NCI-H2196 treated with DMSO at 0.1 percent for 48 hours (cell line): ENCODE results near the gene EPS8L3.

Experiments
- DNase-seq: peaks from one replicate; lab custom pipeline; 2025; ENCODE audit not compliant: unreplicated experiment; lab: John Stamatoyannopoulos, UW

The EPS8L3 gene

DNA sequence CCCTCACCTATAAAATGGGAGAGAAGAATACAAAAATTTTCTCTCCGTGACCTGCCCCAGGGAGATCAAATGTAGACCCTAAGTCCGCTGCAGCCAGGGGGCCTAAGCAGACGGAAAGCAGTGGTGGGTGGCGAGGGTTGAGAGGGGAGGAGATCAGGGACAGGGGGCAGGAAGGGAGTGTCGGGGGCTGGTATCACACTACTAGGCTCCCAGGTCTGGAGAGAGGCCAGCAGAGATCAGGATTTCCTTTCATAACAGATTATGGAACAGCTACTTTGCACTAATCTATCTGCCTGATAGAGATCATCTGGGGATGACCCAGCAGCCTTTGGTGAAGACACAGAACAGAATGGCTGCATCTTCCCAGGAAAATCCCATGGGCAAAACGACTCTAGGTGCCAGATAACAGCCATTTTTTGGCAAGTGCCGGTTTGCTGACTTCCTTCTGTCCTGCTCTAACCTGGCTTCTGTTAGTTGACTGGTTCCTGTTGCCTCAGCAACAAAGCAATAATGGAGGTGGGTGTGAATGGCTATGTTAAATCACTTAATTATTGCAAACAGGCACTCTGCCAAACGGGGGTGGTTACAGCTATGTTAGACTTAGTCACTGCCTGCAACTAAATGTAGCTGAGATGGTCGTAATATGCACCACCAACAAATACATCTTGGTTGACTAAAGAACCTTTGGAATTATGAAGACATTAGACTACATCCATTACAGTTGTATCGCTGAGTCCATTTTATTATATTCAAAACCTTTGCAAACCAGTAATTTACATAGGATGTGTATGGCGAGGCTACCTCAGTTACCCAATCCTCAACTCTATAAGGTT, 30.0 kb upstream of the EPS8L3 start:
- peak; percentile 68 for DNase-seq

DNA sequence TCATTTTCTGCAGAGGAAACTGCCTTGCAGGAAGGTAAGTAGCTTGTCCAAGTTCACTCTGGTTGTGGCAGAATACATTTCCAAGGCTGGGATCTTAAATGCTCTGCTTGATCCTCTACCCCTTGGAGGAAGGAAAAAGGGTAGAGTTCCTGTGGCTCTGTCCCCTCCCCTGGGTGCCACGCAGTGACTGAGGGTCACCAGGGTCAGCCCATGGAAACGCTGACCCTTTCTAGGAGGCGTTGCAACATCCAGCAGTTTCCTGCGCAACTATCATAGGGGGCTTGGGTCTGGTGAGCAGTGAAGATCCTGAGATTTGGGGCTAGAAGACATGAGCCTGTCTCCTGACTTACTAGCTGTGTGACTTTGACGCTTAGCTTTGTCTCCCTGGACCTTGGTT, 29.4 kb upstream of the EPS8L3 start:
- DNase-seq: no peak

DNA sequence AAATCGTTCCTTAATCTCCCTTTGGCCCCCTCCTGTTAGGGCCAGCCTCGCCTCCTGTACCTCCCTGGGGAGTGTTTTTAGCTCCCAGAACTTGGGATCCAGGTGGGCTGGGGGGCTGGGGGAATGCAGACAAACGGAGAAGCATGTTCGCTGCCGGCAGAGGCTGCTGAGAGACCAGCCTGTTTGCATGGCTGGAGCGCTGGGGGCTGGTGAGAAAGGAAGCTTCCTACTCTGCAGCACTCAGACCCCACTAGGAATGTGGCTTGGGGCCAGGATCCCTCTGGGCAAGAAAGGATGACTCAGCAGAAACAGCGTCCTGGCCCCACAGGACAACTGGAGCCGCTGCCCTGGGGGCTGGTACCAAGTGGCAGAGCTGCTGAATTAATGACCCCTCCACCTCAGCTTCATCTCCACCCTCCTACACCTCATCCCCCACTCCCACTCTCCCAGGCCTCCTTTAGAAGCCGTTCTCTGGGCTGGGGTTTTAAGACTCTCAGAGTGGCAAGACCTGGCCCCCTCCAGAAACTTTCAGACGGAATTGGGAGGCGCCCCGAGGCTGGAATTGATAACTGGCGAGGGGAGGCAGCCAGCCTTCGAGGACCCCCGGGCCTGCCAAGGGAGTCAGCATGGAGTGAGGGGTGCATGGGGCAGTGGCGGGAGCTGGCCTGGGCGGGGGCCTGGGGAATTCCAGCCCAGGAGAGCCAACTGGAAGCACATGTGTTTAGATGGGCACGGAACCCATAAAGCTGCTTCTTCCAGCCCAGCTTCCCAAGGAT, 28.5 kb upstream of the EPS8L3 start:
- DNase-seq: no peak

DNA sequence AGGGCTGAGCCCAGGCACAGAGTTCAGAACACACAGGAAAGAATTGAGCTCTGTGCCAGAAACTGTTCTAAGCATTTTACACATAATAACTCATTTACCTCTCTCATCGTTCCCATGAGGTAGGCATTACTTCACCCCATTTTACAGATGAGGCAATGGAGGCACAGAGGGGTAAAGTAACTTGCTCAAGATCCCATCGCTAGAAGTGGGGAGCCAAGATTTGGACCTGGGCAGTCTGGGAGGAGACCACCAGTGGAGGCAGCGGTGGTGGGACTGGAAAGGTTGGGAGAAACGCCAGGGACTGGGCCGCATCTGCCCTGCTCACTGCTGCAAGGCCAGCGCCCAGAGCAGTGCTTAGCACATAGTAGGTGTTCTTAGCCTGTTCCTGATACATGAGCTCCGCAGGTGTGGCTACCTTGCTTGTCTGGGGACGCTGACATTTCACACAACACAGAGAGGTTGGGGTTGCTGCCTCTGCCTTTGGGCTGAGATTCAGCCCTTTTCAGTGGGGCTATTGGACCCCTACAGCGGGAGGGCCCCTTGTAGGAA, 27.8 kb upstream of the EPS8L3 start:
- no peak for DNase-seq

DNA sequence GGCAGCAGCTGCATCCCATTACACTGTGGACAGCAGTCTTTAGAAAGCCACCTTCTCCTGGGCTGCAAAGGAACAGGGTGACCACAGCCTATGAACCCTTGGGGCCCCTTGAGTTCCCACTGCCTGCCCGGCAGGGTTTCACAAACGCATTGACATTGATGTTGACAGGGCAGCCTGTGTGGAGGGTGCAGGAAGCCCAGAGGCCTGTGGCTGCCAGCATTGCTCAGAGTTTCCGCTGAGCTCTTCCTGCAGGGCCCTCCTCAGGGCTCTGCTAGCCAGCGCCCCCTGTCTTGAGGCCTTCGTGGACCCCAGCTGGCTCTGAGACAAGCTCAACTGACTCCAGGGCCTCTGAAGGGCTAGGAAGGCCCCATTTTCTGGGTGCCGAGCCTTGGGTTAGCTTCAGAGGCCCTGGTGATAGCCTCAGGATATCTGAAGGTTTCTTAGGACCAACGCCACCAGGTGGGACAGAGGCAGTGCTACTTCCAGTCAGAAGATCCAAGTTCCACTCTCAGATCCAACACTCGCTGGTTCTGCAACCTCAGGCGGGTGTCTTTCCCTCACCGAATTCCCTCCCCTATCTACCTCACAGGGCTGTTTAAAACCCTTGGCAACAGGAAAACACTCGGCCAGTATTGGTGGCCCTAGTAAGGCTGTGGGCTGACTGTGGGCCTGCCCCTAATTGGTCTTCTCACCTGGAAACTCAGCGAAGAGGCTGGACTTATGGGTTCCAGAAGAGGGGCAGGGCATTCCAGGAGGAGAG, 27.2 kb upstream of the EPS8L3 start:
- no peak for DNase-seq

DNA sequence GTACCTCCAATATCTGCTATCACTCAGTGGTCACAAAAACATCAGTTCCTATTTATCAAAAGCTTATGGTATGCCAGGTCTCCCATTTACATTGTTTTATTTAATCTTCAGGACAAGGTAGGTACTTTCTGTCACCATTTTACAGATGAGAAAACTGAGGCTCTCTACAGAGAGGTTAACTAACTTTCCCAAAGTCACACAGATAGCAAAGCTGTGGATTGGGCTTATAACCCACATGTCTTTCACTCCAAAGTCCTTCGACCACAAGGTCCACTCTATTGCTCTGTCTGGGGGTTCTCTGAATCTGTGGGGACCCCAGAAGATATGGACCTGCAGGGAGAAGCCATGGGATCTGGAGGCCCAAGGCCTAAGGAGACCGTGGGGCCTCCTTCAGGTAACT, 26.6 kb upstream of the EPS8L3 start:
- no peak for DNase-seq

DNA sequence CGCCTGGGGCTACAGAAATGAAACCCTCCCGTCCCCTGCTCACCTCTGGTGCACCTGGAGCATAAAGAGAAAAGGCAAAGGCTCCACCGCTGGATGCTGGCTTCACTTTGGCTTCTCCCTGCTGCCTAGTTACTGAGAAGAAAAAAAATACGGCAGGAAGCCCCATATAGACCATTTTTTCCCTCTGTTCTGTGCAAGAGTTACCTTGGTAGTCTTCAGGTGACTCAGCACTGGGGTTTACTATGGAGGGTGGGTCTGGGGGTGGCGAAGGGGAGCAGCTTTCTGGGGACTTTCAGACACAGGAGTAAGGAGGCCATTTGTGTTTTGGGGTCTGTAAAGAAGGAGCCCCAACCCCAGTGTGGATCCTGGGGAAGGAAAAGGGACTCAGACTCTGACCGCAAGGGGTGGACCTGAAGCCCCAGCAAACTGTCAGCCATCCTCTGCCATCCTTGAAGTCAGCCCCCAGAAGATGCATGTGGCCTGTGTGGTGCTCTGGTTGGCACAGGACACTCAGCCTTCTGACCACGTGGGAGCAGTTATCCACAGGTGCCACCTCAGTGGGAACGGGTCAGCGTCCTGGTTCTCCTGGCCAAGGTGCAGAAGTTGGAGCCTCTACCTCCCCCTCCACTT, 25.9 kb upstream of the EPS8L3 start:
- DNase-seq: no peak

DNA sequence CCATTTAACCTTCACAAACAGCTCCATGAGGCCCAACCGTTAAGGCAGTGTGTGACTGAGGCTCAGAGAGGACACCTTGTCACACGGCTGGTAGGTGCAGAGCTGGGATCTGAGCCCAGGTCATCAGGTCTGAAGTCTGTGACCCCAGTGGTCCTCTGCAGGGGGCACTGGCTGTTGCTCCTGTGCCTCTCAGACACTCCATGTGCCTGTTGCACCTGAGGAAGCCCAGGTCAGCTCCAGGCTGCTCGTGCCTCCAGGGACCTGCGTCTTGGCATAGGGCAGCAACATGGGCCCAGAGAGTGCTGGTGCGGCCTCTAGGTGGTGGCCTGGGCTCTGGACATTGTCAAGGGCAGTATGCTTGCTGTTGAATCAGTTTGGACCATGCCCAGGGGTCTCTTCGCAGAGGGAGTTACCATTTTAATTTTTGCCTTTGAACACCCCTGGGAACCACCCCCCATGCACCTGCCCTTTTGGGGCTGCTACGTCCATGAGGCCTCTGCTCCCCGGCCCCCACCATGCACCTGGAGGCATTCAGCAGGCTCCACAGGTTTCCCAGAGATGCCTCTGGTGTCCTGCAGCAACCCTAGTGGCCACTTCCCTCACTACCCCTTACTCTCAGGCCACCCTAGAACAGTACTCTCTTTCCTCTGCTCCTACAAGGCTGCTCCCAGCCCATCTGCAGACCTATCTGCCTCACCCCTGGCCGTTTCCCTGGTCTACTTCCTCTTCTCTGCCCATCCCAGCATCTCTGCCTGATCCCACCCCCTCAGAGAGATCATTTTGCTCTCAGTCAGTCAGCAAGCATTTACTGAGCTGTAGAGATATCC, 25.2 kb upstream of the EPS8L3 start:
- DNase-seq: no peak

- no peak for DNase-seq
Measured at GRCh38 chr1:109787845-109788601, 24.3 kb upstream of the EPS8L3 start.

DNA sequence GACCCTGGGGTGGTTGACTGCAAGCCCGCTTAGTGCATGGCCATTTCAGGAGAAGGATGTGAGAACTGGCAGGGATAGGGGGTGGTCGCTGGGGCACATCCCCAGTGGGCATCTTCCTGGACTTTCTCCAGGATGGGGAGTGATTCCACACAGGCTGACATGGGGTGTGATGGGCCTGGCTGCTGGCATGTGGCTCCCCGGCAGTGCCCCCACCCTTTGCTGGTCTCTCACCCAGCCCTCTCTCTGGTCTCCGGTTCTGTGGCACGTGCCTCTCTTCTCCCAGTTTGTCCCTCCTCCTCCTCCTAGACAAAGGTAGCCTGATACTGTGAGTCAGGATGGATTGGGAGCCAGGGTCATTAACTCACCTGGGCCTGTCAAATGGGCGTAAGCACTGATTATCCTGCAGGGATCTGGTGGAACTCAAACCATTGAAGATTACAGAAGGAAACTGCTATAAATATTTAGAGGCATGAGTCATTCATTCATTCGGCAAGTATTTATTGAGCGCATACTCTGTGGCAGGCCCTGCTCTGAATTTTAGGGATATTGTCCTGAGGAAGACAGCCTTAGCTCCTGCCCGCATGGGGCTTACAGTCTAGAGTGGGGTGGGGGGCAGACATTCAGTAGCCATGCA, 23.6 kb upstream of the EPS8L3 start:
- DNase-seq: no peak

DNA sequence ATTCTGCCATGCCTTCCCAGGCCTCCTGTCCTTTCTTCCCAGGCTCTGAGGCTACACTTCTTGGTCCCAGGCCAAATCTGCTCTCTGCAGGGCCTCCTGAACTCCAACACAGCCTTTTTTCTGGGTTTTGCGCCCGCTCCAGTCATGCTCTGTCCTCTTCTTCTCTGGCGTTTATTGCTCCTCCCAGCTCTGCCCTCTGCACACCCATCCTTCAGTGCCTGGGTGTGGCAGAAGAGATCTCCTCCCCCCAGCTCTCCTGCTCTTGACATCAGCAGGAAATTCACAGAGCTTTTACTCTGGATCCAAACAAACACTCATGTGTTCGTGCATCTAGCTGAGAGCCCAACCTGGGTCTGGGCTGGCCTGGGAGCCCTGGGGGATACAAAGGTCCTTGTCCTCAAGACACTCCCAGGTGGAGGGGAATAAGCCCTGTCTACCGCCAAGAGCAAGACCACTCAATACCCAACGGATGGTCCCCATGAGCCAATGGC, 22.9 kb upstream of the EPS8L3 start:
- no peak for DNase-seq

GRCh38 chr1:109786112-109786480, 22.4 kb upstream of the EPS8L3 start:
- no peak for DNase-seq

- no peak for DNase-seq
Measured at GRCh38 chr1:109785446-109786111, 21.9 kb upstream of the EPS8L3 start.

DNA sequence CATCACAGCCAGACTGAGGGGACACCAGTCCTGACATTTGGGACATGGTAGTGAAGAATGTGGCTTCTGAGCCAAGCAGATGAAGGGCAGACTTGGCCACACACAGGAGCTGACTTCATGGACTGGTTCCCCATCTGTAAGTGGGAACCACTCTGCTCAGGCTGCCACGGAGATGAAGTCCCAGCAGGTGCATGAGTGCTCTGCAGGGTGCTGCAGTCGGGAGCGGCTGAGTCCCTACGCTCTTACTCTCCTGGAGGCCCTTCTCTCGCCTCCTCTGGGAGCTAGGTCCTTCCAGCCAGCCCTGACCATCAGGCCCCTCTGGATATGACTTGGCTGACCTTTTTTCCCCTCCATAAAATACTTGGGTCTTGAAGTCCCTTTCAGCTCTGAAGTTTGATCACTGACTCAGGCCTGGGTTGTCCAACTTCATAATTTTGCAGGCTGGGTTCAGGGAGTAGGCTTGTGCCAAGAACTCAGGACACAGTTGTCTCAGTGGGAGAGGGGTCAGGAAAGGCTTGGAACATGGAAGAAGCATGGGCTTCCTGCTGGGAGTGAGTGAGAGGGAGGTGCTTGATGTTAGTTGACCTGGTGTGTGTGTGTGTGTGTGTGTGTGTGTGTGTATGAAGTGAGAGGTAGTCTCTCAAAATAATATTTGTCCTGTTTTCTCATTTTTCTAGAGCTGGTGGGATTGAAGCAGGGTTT, 21.0 kb upstream of the EPS8L3 start:
- DNase-seq: no peak

GRCh38 chr1:109783436-109783835, 19.7 kb upstream of the EPS8L3 start:
- no peak for DNase-seq

- DNase-seq: no peak
Measured at GRCh38 chr1:109782927-109783326, 19.2 kb upstream of the EPS8L3 start.

DNA sequence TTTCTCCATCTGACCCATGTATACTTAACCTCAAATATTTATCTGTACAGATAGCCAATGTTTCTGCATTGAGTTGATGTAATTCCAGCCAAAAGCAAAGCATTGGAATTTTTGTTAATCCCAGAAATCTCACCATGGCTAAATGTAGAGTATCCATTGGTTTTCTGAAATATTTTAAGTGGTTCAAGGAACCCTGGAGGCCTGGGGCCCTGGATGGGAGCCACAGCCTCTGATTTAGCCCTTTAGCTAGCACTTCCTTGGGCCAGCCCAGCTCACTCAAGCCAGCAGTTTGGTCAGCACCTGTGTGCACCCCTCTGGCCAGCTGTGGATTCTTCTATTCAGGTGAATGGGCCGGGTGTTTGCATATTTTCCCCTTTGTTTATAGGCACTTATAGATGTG, 18.8 kb upstream of the EPS8L3 start:
- DNase-seq: no peak

DNA sequence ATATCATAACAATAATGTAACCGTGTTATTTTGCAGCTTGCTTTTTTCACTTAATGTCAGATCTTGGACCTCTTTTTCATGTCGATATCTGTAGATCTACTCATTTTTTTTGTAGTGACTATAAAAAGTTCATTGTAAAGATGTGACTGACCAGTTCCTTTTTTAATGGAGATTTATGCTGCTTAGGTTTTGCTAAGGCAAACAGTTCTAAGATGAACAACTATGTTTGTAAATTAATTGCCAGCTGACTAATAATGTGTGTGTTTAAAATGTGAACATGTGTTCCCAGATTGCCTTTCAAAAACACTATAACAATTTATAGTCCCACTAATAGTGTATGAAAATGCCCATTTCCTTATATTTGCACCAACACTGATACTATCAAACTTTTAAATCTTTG, 18.1 kb upstream of the EPS8L3 start:
- no peak for DNase-seq
